WTC11 (cell line): ENCODE data around the gene ZNF565. TPM values are rescaled to one million over a fixed set of nuclear protein-coding genes. Genes with fewer than 3 reads are reported as not detected.

ENCODE experiments used
- ATAC-seq: fragments of 200-7000 bp; cut with Tn5 transposase; 2 replicates; pipeline ENCODE4 v1.10.0; 2021; ENCODE audit warnings: mild to moderate bottlenecking, moderate library complexity
- CTCF ChIA-PET: fragments of 300-600 bp; sonication (Branson Sonifier 250); formaldehyde crosslinking; loops from one replicate; lab custom pipeline; 2021; ENCODE audit warnings: antibody characterized with exemption; lab: Charles Lee
- POLR2A ChIA-PET: fragments of 350-600 bp; sonication (Branson Sonifier 250); formaldehyde crosslinking; loops from one replicate; lab custom pipeline; 2021; ENCODE audit warnings: antibody characterized with exemption; lab: Charles Lee
- DNase-seq: peaks from one replicate; pipeline ENCODE4 v3.0.0; 2021; ENCODE audit warnings: low spot score
- H3K27ac Mint-ChIP-seq: 2 replicates; pipeline ENCODE4 v1.8.0; 2021; ENCODE audit warnings: mixed read lengths
- H3K27me3 Mint-ChIP-seq: 2 replicates; pipeline ENCODE4 v1.8.0; 2021; ENCODE audit warnings: low read depth, mild to moderate bottlenecking, moderate library complexity, mixed read lengths
- H3K36me3 Mint-ChIP-seq: 2 replicates; pipeline ENCODE4 v1.8.0; 2021; ENCODE audit warnings: mixed read lengths
- H3K4me1 Mint-ChIP-seq: 2 replicates; pipeline ENCODE4 v1.8.0; 2022; ENCODE audit warnings: mixed read lengths
- H3K4me3 Mint-ChIP-seq: 2 replicates; pipeline ENCODE4 v1.8.0; 2021; ENCODE audit warnings: mild to moderate bottlenecking, moderate library complexity, mixed read lengths
- H3K9me3 Mint-ChIP-seq: 2 replicates; pipeline ENCODE4 v1.8.0; 2021; ENCODE audit warnings: mixed read lengths
- CBFB ChIP-seq: sonication (generic); formaldehyde crosslinking; IDR thresholded peaks from 2 replicates; pipeline ENCODE4 v1.8.1; 2022; ENCODE audit warnings: mild to moderate bottlenecking, low read depth, missing genetic modification reagents
- ELF4 ChIP-seq: sonication (generic); formaldehyde crosslinking; IDR thresholded peaks from 2 replicates; pipeline ENCODE4 v1.8.1; 2022; ENCODE audit warnings: low read depth, mild to moderate bottlenecking, moderate library complexity, missing genetic modification reagents
- IRF1 ChIP-seq: sonication (generic); formaldehyde crosslinking; IDR thresholded peaks from 2 replicates; pipeline ENCODE4 v1.8.0; 2023; ENCODE audit warnings: missing genetic modification reagents
- JAZF1 ChIP-seq: fragments of 250-450 bp; sonication (Bioruptor Pico); IDR thresholded peaks from 2 replicates; pipeline ENCODE4 v1.9.0; 2021; ENCODE audit warnings: moderate library complexity, mild to moderate bottlenecking, inconsistent platforms
- JUN ChIP-seq: sonication (generic); formaldehyde crosslinking; IDR thresholded peaks from 2 replicates; pipeline ENCODE4 v1.8.0; 2023; ENCODE audit warnings: mild to moderate bottlenecking, missing genetic modification reagents
- PRRX2 ChIP-seq: fragments of 250-450 bp; sonication (Bioruptor Pico); IDR thresholded peaks from 2 replicates; pipeline ENCODE4 v1.8.0; 2021; ENCODE audit warnings: mild to moderate bottlenecking
- SMAD3 ChIP-seq: sonication (generic); formaldehyde crosslinking; IDR thresholded peaks from 2 replicates; pipeline ENCODE4 v1.8.0; 2022; ENCODE audit warnings: missing genetic modification reagents, mild to moderate bottlenecking, borderline replicate concordance
- ZNF423 ChIP-seq: fragments of 250-450 bp; sonication (Bioruptor Pico); IDR thresholded peaks from 2 replicates; pipeline ENCODE4 v2.1.2; 2022; ENCODE audit warnings: mild to moderate bottlenecking, moderate library complexity
- ZNF425 ChIP-seq: fragments of 250-450 bp; sonication (Bioruptor Pico); conservative IDR thresholded peaks from 2 replicates; pipeline ENCODE4 v1.9.0; 2021; ENCODE audit warnings: mild to moderate bottlenecking
- ZSCAN18 ChIP-seq: fragments of 250-450 bp; sonication (Bioruptor Pico); IDR thresholded peaks from 2 replicates; pipeline ENCODE4 v2.1.2; 2022; ENCODE audit warnings: mild to moderate bottlenecking, moderate library complexity
- total RNA-seq: library from RNA; stranded (reverse); gene quantifications from 3 replicates; pipeline ENCODE4 v1.2.3, GENCODE V29; 2021

The ZNF565 gene
- total RNA-seq, 1 experiment from 2014 or later, result 3.0 TPM

GRCh38 chr19:36259211-36259610 lies 44.7 kb upstream of the ZNF565 start:
- peaks cover 5% of the 10 kb centered on the region; the same call in 1 of the 2 replicates for H3K27me3 Mint-ChIP-seq
- H3K36me3 Mint-ChIP-seq, result peaks cover 15% of the 10 kb centered on the region
- ChIA-PET CTCF (no interaction called here), POLR2A (no interaction called here)
- H3K27ac Mint-ChIP-seq, result no peak overlapping the region
- TF ChIP-seq ZSCAN18 (CRISPR knock-in tag), result no peak
- no peak for TF ChIP-seq SMAD3 (CRISPR knock-in tag)
- TF ChIP-seq CBFB (CRISPR knock-in tag), result no peak
- TF ChIP-seq JUN (CRISPR knock-in tag), result no peak
- TF ChIP-seq IRF1 (CRISPR knock-in tag), result no peak
- no peak for TF ChIP-seq ZNF425 (CRISPR knock-in tag)
- no peak for DNase-seq
- peaks cover 1% of the 10 kb centered on the region; the same call in 1 of the 2 replicates for H3K4me1 Mint-ChIP-seq
- no peak for ATAC-seq
- no peak overlapping the region for H3K4me3 Mint-ChIP-seq
- H3K9me3 Mint-ChIP-seq, result peaks cover 15% of the 10 kb centered on the region

GRCh38 chr19:36258028-36258875 lies 43.8 kb upstream of the ZNF565 start:
- Mint-ChIP-seq H3K4me1 (peaks cover 9% of the 10 kb centered on the region), H3K36me3 (peaks cover 7% of the 10 kb centered on the region), H3K27ac (no peak overlapping the region), H3K27me3 (no peaks in the 10 kb centered on the region; the same call in 1 of the 2 replicates)
- no peak for DNase-seq
- ChIA-PET POLR2A (no interaction called here), CTCF (interaction anchor here (1.7 kb wide), 1 partner anchor 14 kb away, joined by 5 read pairs; no protein-coding TSS in a partner anchor)
- no peak for TF ChIP-seq PRRX2 (CRISPR knock-in tag)
- TF ChIP-seq, all 79 proteins: peak for 0
- no peak for ATAC-seq
- Mint-ChIP-seq H3K4me3 (peak overlapping the region; percentile 56), H3K9me3 (peaks cover 5% of the 10 kb centered on the region)

GRCh38 chr19:36257520-36257876 lies 43.0 kb upstream of the ZNF565 start:
- peak overlapping the region; percentile 56 for H3K4me3 Mint-ChIP-seq
- peaks cover 9% of the 10 kb centered on the region for H3K4me1 Mint-ChIP-seq
- TF ChIP-seq JAZF1 (CRISPR knock-in tag) (no peak), ZNF423 (CRISPR knock-in tag) (no peak), ELF4 (CRISPR knock-in tag) (no peak), IRF1 (CRISPR knock-in tag) (no peak)
- ChIA-PET POLR2A (no interaction called here), CTCF (interaction anchor here (1.0 to 1.7 kb wide), 3 partner anchors 12 to 55 kb away, joined by 3 to 9 read pairs (median 5); no protein-coding TSS in a partner anchor)
- H3K9me3 Mint-ChIP-seq, result 0 out of 2 replicates have a peak, but pooled peaks cover 3% of the 10 kb centered on the region
- H3K36me3 Mint-ChIP-seq, result peaks cover 5% of the 10 kb centered on the region; the same call in 1 of the 2 replicates
- no peak overlapping the region for H3K27ac Mint-ChIP-seq
- DNase-seq (peak; percentile 48), ATAC-seq (no peak)
- no peaks in the 10 kb centered on the region; the same call in 1 of the 2 replicates for H3K27me3 Mint-ChIP-seq
